NCI-H524 (cell line): ENCODE data around the gene KCNQ5.

Source experiments
- DNase-seq, 2 experiments: peaks; one replicate each; lab custom pipeline; 2025; lab: John Stamatoyannopoulos, UW

KCNQ5 gene

DNA sequence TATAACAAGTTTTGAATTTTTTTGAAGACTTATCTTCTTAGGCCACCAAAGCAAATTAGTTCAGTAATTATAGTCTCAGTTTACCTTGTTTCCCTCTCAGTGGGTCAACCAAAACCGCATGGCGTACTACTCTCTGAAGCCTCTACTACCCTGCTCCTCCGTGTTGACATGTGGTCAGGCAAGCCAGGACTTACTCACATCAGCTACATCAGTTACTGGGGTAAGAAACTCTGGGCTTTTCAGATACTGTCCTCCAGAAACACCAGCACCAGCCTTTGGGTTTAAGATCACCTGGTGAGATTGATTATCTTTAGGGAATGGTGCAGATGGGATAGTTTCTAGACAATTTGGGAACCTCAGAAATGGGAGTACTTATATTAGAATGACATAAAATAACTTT is 55.1 kb downstream of the KCNQ5 start:
- no peak for DNase-seq

DNA sequence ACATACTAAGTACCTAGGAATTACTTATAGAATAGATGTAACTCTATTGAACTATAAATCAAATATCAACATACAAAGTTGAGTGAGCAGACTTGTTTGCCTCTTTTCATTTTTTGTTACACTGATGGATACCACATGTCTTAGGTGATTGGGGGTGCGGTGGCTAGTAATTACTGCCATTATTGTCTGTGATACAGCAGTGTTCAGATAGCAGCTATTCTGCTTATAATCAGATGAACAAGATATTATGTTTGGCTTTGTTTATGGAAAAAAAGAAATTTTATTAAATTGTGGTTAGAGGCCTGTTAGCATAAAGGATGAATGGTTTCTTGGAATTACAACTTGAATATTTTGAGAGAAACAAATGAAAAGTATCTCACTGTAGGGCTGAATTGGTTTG is 55.9 kb downstream of the KCNQ5 start:
- no peak for DNase-seq

- no peak for DNase-seq
These were observed 61.9 kb downstream of the KCNQ5 start for GRCh38 chr6:72683797-72684196.

- DNase-seq = no peak
These were observed 67.5 kb downstream of the KCNQ5 start for GRCh38 chr6:72689107-72689954.

DNA sequence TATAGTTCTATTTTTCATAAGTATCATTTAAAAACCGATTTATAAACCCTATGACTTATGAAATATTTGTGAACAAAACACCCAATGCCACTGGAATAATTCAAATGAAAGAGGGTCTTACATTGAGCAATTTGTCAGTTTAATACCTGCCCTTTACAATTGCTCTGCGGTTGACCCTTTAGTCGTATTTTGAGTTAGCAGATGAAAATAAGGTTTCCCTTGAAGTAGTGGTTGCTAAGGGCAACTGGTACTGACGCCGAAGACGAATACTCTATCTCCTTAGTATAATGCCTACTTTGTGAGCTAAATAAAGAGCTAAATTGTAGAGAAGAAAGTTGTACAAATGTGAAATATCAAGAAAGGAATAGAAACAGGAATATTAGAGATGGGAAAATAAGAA is 69.4 kb downstream of the KCNQ5 start:
- DNase-seq = no peak

- no peak for DNase-seq
These were observed 74.2 kb downstream of the KCNQ5 start for GRCh38 chr6:72696055-72696454.

- DNase-seq = no peak
These were observed 77.3 kb downstream of the KCNQ5 start for GRCh38 chr6:72699159-72699558.

- no peak for DNase-seq
These were observed 80.6 kb downstream of the KCNQ5 start for GRCh38 chr6:72702421-72702820.

GRCh38 chr6:72703093-72703492 is 81.2 kb downstream of the KCNQ5 start:
- DNase-seq = no peak

- no peak for DNase-seq
These were observed 83.1 kb downstream of the KCNQ5 start for GRCh38 chr6:72704979-72705378.

DNA sequence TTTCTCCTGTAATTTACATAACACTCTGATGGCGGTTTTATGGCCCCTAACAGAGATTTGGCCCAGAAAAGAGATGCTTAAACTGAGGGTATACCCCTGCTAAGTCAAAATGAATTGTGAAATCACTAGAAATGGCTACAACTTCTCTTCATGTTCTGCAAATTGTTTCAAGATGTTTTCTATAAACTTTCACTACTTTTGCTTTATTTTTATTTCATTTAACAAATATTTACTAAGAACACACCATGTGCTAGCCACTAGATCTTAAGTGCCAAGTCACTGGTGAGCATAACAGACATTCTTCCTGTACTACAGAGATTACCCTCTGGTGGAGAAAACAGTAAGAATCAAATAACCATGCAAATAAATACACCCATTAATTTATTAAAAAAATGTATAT is 87.6 kb downstream of the KCNQ5 start:
- DNase-seq = no peak

DNA sequence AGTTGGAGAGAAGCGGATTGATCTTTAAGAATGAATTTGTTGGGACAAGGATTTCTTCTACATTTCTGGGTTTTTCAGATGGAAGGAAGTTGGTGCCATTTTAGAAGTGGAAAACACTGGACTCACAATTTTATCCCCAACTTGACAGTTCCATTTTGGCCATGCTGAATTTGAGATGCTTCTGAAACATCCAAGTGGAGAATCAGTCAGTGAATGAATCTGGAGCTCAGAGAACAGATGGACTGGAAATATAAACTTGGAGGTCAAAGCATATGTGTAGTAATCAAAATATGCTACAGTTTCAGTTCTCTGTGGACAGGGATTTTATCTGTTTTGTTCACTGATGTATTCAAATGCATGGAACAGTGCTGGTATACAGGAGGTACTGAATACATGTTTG is 89.9 kb downstream of the KCNQ5 start:
- peak in 1 of 2 experiments; percentile 42 for DNase-seq

- peak in 1 of 2 experiments; percentile 35 for DNase-seq
These were observed 91.0 kb downstream of the KCNQ5 start for GRCh38 chr6:72712910-72713309.

DNA sequence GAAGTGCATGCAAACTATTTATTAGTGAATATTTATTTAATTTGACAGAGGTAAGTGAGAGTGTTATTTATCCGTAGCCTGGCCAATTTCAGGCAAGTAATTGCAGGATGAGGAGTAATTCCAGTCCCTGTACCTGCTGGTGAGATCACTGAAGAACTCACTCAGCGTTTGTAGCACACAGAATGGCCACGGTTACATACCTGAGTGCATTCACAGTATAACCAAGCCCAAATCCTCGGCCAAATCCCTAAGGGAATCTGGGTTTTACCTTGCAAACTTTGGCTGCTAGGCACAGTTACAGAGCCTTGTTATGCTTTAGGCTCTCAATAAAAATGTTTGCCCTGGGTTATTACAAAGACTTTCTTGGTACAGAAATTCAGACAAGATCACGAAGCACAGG is 93.3 kb downstream of the KCNQ5 start:
- no peak for DNase-seq

- no peak for DNase-seq
These were observed 95.1 kb downstream of the KCNQ5 start for GRCh38 chr6:72716916-72717315.

GRCh38 chr6:72720464-72720863 is 98.6 kb downstream of the KCNQ5 start:
- no peak for DNase-seq

GRCh38 chr6:72721346-72721745 is 99.5 kb downstream of the KCNQ5 start:
- no peak for DNase-seq

DNA sequence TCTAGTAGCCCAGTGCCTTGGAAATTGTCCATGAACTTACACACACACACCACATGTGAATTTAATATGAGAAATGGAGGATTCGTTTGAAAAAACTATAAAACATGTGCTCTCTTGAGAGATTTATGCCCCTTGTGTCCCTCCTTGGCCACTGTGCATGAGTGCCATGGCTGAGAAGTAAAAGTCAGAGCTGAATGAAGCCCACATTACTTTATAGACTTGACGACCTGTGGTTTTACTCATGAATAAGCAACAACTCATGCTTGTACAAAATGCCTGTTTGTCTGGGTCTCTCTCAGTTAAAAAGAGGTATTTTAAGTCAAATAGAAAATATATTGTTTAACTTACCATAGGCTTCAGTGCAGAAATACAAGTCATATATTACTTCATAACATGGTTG is 102.7 kb downstream of the KCNQ5 start:
- no peak for DNase-seq

GRCh38 chr6:72728706-72729343 is 107.0 kb downstream of the KCNQ5 start:
- no peak for DNase-seq

DNA sequence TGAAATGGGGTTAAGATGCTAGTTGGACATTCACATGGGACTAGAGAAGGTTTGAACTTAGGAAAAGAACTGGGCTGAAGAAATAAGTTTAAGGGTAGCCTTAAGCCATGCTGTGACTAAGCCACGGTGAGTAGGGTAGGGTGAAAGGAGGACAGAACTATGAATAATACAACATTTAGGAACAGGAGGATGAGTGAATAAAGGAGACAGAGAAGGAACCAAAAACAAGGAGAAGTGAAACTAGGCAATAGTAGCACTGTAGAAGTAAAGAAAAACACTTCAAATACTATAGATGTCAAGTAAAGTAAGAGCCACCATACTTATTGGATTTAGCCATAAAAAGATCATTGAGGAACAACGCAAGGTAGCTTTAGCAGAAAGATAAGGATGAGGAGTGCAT is 111.2 kb downstream of the KCNQ5 start:
- no peak for DNase-seq

GRCh38 chr6:72738091-72738490 is 116.2 kb downstream of the KCNQ5 start:
- DNase-seq = no peak

GRCh38 chr6:72739368-72739779 is 117.5 kb downstream of the KCNQ5 start:
- no peak for DNase-seq

GRCh38 chr6:72740135-72740534 is 118.3 kb downstream of the KCNQ5 start:
- no peak for DNase-seq

DNA sequence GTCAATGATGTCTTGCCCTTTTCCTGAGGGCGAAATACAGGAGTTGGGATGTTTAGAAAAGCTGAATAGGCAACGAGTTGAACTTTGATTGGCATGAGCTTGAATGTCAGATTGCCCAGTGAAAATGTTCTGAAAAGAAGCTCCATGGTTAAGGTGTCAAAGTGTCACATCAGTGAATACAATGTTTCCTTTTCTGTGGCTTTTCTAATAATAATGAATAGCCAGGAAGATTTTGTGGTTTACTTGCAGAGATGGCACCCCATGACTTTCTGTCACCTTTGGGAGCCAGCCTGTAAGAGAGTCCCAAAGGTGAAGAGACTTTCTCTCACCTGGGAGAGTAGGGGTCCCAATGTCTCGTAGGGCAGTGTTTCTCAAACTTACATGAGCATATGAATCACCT is 119.2 kb downstream of the KCNQ5 start:
- no peak for DNase-seq
